Suppressor macrophage treated with lipopolysaccharide for 1 hour (primary cell): ENCODE measurements around the gene LSM3.

Experiments
- DNase-seq, 3 donors: peaks; one replicate each; pipeline ENCODE4 v3.0.0-alpha.2; 2020 to 2022

Gene LSM3

DNA sequence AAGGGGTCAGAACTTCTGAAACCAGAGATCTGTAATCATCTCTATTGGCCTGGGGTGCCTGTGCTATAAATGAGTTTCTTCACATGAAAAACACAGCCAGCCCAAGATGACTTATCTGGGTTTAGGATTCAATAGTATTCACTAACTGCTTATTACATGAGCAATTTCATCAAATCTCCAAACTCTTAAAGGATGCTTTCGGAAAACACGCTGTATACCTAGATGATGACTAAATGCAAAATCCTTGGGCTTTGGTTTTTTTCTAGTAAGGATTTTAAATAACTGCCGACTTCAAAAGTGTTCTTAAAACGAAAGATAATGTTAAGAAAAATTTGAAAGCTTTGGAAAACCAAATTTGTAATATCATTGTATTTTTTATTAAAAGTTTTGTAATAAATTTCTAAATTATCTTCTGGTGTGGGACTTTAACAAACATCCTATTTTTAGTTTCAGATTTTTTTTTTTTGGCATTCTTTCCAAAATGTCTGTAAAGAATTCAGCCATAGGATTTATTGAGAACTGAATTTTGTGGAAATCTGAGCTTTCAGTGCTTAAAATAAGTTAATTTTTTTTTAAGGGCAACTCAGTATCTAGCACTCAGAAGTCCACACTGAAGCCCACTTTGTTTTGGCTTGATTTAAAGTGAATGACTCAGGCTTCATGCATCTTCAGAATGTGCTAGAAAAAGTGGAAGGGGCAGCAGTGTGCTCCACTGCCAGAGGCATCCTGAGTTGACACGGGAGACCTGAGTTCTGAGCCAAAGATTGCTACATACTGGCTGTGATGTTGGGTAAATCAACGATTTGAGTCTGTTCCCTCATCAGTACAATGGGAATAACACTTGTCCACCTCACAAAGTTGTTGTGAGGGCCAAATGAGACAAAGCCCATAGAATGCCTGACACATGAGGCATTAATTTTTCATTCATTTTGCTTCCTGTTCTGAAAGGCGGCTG is 35.1 kb upstream of the LSM3 start:
- peak in 1 of 3 donors; percentile 23 for DNase-seq

DNA sequence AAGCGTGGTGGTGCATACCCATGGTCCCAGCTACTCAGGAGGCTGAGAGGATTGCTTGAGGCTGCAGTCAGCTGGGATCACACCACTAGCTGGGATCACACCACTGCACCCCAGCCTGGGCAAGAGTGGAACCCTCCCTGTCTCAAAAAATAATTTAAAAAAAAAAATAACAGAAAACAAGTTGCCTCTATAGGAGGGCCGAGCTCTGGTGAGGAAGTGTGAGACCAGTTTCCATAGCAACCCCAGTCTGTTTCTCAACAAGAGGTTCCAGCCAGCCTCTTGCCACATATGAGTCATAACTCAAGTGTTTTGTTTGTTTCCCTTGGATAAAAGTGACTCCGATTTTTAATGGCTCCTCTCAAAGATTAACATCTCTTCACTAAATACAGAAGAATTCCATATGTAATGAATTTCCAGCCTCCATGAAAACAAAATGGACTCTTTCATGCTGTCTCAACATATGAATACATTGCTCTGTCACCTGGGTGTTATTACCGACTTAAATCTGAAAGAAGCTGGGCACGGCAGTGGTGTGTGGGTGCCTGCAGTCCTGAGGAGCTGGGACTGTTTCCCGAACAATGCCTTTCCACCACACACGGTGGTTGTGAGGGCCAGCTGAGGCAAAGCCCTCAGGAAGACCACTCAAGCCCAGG is 34.1 kb upstream of the LSM3 start:
- peak; percentile 92 to 97 (median 97) for DNase-seq

DNA sequence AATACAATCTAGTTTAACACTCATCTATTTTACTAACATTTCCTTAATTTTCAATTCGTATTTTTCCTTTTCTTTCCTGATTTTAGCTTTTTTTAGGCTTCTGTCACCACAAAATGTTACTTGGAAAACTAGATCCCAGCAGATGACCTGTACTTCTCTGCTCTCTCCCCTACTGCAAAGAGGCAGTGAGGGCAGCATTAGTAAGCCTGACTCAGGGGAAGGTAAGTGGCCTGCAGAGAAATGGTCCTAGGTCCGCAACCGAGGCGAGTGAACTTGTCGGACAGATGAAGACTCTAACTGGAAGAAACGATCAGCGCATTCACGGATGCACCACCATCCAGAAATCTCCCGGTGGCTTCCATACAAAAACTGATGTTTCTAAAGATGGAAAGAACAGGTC is 33.4 kb upstream of the LSM3 start:
- DNase-seq, result no peak

DNA sequence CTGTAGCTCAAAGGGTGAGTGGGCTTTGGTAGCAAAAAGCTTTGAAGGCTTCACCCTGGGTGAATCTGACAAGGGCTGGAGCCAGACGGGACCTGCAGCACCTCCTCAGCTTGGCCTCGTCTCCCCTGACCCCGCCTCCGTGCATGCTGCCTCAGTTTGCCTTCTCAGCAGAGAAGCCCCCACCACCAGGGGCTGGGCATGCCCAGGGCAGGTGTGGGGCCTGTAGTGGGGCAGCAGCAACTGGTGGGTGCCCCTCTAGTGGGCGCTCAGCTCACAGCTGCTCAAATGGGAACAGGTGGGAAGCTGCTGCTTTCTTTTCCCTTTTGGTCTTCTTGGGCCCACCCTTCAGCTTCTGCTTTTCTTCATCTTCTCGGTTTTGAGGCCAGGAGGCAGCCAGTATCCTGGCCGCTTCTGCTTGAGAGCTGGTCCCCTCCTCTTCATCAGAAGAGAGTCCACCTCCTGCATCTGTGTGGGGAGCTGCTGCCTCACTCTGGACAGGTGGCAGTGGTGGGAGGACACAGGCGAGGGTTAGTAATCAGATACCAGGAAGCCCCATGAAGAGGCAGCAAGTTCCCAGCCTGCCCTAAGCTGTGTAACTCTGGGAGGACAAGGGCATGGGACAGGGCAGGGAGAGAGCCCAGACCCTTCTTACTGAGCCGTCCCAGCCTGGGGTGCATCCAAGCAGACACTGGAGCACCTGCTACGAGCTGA is 32.8 kb upstream of the LSM3 start:
- DNase-seq, result no peak

DNA sequence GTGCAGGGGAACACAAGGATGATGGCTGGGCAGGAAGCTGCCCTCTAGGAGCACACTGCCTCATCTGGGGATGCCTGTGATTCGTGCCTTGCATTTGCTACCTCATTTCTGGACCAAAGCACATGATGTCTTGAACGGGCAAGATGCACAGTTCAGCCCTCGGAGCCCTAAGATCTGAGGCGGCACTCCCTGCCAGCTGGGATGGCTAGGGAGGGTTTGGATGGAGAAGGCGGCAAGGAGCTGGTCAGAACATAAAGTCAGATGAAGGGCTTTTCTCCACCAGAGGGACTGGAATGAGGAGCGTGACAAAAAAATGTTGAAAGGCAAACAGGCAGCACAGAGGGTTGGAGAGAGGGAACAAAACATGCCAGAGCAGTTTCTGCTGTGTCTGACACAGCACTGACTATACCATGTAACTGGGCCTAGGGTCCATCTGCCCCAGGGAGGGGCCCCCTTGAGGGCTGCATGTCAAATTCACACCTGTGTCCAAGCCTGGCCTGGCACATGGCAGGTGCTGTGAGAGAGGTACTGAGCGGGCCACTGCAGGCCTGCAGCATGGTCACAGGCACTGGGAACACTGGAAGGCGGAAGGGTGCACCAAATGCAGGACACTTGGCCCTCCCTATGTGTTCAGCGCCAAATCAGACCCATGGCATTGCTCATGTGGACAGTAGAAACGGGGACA is 32.1 kb upstream of the LSM3 start:
- no peak for DNase-seq

DNA sequence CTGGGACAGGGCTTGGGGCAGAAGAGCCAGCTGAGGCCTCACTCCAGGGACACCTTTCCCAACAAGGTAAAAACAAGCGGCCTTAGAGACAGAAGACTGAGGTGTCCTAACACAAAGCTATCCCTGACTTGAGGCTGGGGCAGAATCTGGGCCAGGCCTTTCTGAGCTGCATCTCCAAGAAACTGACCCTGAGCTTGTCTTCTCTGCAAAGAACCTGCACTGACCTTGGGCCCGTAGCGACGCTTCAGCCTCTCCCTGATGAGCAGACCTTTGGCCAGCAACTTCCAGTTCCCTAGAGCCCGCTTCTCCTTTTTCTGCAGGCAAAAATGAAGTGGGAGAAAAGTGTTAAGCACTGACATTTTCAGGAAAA is 31.6 kb upstream of the LSM3 start:
- peak; percentile 34 to 52 (median 44) for DNase-seq

DNA sequence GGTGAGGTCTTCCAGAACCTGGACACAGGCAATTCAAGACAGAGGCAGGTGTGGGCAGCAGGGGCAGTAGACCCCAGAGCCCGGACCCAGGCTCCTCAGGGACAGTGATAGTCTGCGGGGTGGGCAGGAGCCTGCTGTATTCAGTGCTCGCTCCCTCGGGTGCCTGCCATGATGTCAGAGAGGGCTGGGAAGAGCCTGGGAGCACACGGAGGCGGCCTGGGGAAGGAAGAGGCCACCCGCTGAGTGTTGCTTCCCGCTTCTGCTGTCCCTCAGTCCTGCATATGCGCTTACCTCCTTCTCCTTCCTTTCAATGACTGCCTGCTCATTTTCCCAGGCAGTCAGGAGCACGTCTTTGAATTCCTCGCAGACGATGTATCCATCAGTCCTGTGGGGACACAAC is 31.0 kb upstream of the LSM3 start:
- peak in 1 of 3 donors; percentile 27 for DNase-seq

DNA sequence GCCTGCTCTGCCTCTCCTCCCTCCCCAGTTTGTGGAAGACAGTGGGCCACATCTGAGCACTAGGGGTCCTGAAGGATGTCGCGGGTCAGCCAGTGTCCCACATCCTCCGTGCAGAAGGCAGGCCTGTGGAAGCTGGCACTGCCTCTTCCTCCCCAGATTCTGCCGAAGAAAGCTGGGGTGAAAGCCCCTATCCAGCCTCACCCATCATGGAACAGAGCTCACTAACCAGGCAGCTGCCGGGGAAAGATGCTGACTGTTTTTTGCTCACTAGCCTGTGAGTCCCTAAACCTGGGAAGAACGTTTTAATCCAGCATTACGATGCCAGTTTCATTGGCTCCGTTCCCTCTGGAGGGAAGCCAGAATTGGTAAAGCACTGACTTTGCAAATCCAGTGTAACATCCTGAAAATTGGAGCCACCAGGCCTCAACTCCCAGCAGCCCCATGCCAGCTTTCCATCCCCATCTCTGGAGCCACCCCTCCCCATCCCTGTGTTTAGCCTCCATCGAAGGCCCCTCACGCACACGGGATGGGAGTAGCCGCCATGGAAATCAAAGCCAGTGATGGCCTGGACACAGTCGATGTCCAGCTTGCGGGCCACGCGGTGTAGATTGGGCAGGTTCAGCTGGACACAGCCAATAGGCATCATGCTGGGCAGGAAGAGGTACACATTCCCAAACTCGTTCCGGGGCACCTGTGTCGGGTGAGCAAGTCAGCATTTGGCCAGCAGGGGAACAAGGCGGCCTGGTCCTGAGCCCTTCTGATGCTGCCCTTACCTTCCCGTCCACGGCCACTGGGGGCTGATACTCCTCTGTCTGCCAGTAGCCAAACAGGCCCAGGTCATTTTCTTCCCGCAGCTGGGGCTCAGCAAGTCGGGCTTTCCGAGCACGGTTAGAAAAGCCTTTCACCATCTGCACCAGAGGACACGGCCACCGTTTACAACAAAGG is 30.3 kb upstream of the LSM3 start:
- DNase-seq, result no peak

DNA sequence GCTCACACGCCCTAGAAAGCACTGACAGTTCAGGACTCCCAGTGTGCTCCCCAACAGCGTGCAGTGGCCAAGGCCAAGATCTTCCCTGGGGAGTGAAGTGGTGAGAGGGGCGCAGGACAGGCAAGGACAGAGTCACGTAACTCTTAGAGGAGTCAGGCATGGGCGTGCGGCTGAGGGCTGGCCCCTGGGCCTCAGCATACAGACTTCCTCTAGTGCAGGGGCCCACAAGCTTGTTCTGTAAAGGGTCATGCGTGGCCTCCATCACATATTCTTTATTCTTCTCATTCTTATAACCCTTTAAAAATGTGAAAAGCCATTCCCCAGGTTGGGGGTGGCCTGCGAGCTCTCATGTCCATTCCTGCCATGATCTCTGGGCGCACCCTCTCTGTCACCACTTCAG is 28.5 kb upstream of the LSM3 start:
- DNase-seq, result no peak

DNA sequence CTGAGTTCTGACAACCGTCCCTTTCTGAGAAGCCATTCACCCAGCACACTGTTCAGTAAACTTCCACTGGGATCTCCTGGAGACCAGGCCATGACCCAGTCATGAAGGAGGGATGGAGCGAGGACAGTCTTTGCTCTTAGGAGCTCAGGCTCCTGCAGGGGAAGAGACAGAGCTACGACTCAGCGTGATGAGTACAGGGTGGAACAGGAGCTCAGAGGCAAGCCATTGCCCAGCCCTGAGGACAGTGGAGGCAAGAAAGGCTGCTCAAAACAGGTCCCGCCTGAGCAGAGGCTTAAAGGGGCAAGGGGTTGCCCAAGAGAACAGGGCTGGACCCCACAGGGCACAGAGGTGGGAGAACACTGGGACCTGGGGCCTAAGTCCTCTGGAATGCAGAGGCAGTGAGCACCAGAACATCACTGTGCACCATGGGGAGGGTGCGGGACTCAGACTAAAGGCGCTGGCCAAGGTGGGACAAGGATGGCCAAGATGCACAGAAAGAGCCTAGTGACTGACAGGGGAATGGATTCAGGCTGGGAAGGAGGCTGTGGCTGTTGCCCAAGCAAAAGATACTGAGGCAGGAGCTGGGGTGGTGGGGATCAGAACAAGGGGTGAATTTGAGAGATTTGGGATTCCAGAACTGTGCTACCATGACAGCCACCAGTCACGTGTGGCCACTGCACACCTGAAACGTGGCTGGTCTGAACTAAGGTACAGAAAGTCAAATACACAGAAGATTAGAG is 28.0 kb upstream of the LSM3 start:
- DNase-seq, result no peak

DNA sequence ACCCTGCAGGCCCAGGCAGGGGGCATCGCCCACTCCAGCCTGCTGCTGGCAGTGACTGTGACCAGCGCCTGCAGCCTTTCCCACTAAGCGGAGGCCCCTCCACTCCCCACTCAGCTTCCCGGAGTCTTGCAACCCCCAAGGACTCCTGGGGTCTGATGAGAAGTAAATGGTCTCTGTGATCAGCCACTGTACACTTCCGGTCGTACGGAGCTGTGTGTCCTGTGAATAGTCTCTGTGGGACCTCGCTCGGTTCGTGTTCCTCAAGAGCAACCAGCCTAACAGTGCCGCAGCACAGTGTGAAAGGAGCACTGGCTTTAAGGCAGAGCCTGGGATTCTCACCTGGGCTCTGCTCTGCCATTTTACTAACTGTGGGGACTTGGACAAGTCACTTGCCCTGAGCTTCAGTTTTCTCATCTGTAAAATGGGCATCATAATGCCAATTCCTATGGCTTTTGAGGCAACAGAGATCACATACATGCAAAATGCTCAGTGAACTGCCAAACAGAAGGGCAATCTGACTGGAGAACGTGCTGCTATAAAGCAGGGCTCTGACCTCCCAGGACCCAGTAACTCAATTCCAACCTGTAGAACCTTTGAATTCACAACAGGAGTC is 27.0 kb upstream of the LSM3 start:
- DNase-seq, result no peak

DNA sequence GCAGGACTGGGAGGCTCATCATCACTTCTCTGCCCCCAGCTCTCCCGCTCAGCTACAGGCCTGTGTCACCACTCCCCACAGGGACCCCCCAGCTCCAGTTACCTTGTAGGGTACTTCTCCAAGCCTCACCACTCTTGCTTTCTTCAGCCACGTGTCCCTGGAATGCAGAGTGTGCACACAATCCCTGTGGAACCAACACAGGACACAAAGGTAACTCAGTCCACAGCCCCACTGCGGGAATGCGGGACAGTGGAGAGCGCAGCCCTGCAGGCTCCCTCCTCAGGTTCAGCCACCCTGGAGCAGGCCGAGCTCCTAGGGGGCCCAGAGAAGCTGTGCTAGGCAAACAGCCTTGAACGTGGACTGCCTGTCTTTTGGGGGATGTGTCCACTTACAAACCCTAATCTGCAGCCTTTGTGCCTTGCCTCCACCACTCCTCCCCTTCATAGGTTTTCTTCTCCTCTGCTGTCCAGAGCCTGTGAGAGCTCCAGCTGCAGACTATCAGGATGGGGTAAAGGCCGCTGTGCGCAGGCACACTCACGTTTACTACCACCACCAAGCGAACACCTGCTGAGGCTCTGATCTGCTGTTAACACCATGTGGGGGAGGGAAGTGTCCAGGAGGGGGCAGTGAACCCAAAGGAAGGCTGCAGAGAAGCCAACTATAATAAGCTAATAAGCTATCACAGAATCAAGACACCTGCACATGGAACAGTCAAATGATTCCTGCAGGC is 26.2 kb upstream of the LSM3 start:
- peak in 1 of 3 donors; percentile 24 for DNase-seq

DNA sequence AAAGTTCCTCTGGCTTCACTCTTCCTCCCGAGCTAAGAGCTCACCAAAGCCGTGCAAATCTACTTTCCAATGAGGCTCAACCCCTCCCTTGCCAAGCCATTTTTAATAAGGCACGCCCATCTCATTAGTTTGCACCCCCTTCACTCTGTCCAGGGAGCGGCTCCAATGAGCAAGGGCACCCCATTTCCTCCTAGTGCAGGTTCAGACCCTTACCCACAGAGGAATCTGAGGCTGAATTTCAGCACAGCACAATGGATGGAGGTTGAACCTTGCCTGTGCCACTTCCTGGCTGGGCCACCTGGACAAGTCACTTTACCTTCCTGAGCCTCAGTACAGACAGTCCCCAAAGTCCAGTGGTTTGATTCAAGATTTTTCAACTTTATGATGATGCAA is 25.7 kb upstream of the LSM3 start:
- no peak for DNase-seq

DNA sequence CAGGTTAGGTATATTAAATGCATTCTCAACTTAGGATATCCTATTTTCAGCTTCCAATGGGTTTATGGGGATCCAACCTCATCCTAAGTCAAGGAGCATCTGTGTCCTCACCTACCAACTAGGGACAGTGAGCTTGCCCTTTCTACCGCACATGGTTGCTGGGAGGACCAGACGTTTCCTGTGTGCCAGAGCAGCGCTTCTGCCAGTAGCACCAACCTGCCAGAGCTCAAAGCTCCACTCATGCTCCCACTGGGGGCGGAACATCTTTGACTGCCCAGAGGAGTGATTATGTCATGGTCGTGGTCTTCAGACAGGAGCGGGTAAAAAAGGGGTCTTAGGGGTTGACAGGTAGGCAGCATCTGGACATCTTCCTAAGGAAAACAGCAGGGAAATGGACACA is 25.0 kb upstream of the LSM3 start:
- DNase-seq, result no peak

DNA sequence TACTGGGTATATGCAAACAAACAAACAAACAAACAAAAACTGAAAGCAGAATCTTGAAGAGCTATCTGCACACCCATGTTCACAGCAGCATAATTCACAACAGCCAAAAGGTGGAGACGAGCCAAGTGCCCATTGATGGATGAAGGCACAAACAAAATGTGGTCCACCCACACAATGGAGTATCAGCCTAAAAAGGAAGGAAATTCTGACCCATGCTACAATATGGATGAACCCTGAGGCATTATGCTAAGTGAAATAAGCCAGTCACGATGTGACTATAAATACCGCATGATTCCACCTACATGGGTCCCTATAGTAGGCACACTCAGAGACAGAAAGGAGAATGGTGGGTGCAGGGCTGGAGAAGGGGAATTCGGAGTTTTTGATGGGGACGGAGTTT is 24.3 kb upstream of the LSM3 start:
- DNase-seq, result peak; percentile 27 to 63 (median 56)

DNA sequence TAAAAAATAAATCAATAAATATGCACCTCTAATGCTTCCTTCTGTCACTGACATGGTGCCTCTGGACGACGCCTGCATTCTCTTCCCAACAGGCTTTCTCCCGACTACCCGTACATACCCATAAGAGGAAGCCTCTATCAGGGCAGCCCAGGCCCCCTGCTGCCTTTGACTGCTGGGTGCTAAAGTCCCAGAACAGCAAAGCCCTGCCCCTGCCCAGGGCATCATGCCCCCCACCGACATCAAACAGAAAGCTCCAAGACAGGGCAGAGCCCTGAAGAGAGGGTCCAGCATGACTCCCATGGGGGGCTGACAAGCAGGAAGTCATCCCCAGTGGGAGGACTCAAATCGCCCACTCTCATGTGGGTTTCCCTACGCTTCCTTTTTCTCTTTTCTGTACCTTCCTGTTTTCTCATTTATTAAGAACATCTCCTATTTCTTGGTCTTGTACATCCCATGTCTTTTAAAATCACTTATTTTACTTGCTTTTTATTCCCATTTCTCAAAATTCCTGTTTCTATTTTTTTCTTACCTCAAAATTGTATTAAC is 23.6 kb upstream of the LSM3 start:
- peak; percentile 57 to 60 (median 59) for DNase-seq

DNA sequence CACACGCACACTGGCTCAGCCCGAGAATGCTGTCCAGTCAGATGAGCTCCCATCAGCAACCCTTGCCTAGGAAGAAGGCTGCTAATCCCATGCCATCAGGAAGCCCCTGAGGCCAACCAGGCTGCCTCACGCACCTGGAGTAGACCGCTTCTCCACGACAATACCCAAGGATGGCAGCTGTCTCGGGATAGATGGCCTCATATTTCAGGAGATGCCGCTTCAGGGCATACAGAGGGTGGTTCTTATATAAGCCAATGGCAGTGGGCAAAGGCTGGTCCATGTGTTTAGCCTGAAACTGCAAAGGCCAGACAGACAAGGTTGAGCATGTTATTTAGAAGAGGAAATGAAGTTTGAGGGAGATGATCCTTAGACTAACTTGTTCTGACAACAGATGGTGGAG is 22.4 kb upstream of the LSM3 start:
- no peak for DNase-seq

DNA sequence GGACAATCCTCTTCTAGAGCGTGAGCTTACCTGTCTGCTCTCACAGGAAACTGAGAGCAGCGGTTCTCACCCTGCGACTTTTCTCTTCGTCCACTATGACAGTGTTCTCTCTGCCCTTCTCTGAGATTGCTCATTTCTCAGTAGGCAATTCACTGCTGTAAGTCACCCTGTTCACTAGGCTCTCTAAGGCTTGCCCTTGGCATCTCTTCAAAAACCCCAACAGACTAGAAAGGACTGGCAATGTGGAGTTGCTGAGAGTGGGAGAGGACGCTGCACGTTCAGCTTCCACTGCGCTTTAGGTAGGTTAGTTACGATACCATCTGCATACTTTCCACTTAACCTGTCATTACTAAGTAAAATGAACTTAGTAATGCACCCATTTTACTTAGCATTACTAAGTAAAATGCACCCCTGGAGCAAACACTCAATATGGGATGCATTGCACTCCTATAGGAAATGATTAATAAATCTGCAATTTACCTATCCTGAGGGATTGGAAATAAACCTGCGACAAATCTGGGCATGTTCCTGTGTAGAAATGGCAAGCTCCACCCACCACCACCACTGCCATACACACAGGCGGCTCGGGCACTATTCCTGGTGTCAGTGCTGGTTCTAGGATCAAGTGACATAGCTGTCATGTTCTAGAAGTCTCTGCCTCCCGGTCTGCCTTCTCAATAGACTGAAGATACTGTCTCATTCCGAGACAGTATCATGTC is 21.6 kb upstream of the LSM3 start:
- DNase-seq, result no peak

DNA sequence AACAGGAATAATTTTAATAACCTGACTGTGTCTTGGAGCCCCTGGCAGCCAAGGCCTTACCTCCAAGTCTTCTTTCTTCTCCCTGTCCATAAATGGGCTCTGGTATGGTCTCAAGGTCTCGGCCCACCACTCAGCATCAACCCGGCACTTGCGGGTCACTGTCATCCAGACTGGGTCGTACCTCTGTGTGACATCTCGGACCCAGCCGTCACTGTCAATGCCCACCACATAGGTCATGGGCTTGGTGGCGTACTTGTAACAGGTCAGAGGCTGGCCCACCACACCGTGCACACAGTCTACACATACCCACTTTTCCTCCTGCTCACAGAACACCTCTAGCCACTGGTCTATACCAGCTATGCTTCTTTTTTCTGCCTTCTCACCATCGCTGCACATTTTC is 20.7 kb upstream of the LSM3 start:
- no peak for DNase-seq
